ENCODE measurements around the gene IGSF6. TPM values are rescaled to one million over a fixed set of nuclear protein-coding genes. Genes with fewer than 3 reads are reported as not detected.

The IGSF6 gene
- total and polyA plus RNA-seq, 9 of the 15 experiments (the other 6 are each of a cell fraction or from before 2014, with no cell fraction given) = 0.07 TPM; not detected in 8

GRCh38 chr16:21656795-21657768 is 4.7 kb upstream of the IGSF6 start (continued):
- peak; percentile 46 to 77; a peak in 3 of 4 replicates for TF ChIP-seq RAD21 (CRISPR knock-in tag; conservative IDR thresholded peaks at IDR 0.05 in 1 of 2, IDR thresholded peaks at IDR 0.05 in 1 of 2)
- TF ChIP-seq NR3C1 (CRISPR knock-in tag; IDR thresholded peaks at IDR 0.05) = no peak

GRCh38 chr16:21654881-21655280 is 2.5 kb upstream of the IGSF6 start:
- no peak for ATAC-seq
- Histone ChIP-seq H3K4me2 (ENCODE audit: insufficient read depth, low read length) (no peak overlapping the region), H3K4me3 (no peak overlapping the region), H4K20me1 (replicated peaks; ENCODE audit: control insufficient read depth, insufficient read depth, low read length) (no peaks in the 10 kb centered on the region), H3K4me1 (replicated peaks in 1 of 2; ENCODE audit: control insufficient read depth in 2 of 2, insufficient read depth in 2 of 2, low read length in 2 of 2) (no peaks in the 10 kb centered on the region), H3K9me1 (ENCODE audit: control insufficient read depth, insufficient read depth, low read length) (no peaks in the 10 kb centered on the region), H3K36me3 (ENCODE audit: control insufficient read depth, insufficient read depth, low read length) (peaks cover 17% of the 10 kb centered on the region; the same call in 2 of the 3 replicates), H3K79me2 (ENCODE audit: control insufficient read depth, insufficient read depth, low read length) (no peaks in the 10 kb centered on the region), H2AFZ (ENCODE audit: low read depth, low read length) (no peak overlapping the region), H3K9ac (ENCODE audit: insufficient read depth in 1 of 2, low read depth in 2 of 2, low read length in 2 of 2) (no peak overlapping the region), H3K27me3 (ENCODE audit: control insufficient read depth in 2 of 2, insufficient read depth in 2 of 2, low read length in 2 of 2) (no peaks in the 10 kb centered on the region), H3K9me3 (replicated peaks; ENCODE audit: control insufficient read depth, insufficient read depth, low read depth, low read length) (no peaks in the 10 kb centered on the region), H3K27ac (ENCODE audit: extremely low read depth, low read depth, low read length) (no peak overlapping the region)
- no TSS peak for BruUV-seq (replicated peaks)
- FAIRE-seq = no peak
- ChIA-PET CTCF (ENCODE audit: low intra/inter-chr PET ratio) (no interaction called here), POLR2A (no interaction called here)
- WGBS (ENCODE audit: insufficient coverage, low coverage, missing lambda C conversion rate) = 69% methylated on average over 2 of the region's 2 CpGs
- in situ Hi-C loops (cut with MboI) = loop anchor here (5.0 kb wide), 1 partner anchor 52 kb away; no protein-coding TSS in a partner anchor
- intact Hi-C loops (cut with micrococcal nuclease) = loop anchor here (5.0 kb wide), 1 partner anchor 52 kb away; no protein-coding TSS in a partner anchor
- DNase-seq (ENCODE audit: extremely low read depth in 1 of 4, low spot score in 3 of 4) = no peak
- TF ChIP-seq PRDM10 (IDR thresholded peaks at IDR 0.05; ENCODE audit: partially characterized antibody) = peak; percentile 10
- TF ChIP-seq ZNF740 (CRISPR knock-in tag; IDR thresholded peaks at IDR 0.05) = no peak
- TF ChIP-seq ZNF740 (tag; IDR thresholded peaks at IDR 0.05) = no peak
